SK-N-MC (cell line): ENCODE measurements around the gene ARID5B.

ENCODE experiments used
- EZH2 ChIP-seq: fragments of 200-600 bp; sonication (generic); IDR thresholded peaks from one replicate; pipeline ENCODE4 v1.6.1; 2017; ENCODE audit warnings: antibody characterized with exemption
- FOXP2 ChIP-seq: optimal IDR thresholded peaks from 2 replicates; pipeline ENCODE3; 2011; ENCODE audit warnings: mild to moderate bottlenecking, moderate library complexity; ENCODE audit not compliant: insufficient read depth; ENCODE audit errors: extremely low read length, control extremely low read depth
- POLR2AphosphoS5 ChIP-seq: IDR thresholded peaks from 2 replicates; pipeline ENCODE4 v1.6.1; 2012; ENCODE audit warnings: mild to moderate bottlenecking, low read depth, low read length, borderline replicate concordance

DNA sequence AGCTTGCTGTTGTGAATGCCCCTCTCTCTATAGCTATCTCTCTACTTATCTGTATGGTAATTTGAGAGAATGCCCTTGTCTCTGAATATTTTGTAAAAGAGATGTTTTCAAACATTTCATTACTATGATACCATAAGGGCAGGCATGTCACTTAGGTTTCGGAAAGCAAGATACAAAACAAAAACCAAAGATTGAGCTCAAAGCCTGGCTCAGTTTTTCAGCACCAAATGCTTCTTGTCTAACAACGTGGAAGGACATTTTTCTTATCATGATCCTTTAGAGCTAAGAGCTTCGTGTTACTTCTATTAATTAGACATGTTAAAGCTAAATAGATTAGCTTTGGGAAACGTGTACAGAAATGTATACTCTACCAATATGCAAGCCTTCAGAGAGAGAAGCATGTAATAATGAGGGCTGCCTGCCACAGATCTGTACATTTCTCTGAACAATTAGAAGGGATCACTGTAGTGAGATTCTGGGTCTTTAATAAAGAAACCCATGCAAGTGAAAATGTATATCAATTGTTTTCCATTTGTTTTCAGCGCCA, 148.9 kb downstream of the ARID5B start:
- TF ChIP-seq EZH2 (no peak), POLR2AphosphoS5 (no peak), FOXP2 (no peak)
